CD4-positive, alpha-beta T cell treated with Interleukin-2 at 100 ng/mL for 4 hours (primary cell): ENCODE data around the gene UBE2F.
A peak's percentile ranks its signal among the peaks of the same experiment; 100 is the strongest.
"Not testable (repeated sequence)": the region's sequence is repeated elsewhere in the genome, so short reads cannot be mapped to it uniquely, and the experiment has no call there.

Source experiments
- DNase-seq: peaks from one replicate; pipeline ENCODE4 v3.0.0-alpha.2; 2020; ENCODE audit warnings: low spot score

UBE2F gene

GRCh38 chr2:237944302-237944701 is 22.5 kb upstream of the UBE2F start:
- DNase-seq: no peak

- no peak for DNase-seq
Measured at GRCh38 chr2:237946423-237946822, 20.4 kb upstream of the UBE2F start.

DNA sequence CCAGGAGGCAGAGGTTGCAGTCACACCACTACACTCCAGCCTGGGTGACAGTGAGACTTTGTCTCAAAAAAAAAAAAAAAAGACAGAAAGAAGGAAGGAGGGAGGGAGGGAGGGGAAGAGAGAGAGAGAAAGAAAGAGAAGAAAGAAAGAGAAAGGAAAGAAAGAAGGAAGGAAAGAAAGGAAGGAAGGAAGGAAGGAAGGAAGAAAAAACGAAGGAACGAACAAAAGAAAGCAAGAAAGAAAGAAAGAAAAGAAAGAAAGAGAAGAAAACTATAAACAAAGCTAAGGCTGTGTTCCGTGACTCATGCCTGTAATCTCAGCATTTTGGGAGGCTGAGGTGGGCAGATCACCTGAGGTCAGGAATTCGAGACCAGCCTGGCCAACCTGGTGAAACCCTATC is 15.5 kb upstream of the UBE2F start:
- DNase-seq: not testable (repeated sequence)

DNA sequence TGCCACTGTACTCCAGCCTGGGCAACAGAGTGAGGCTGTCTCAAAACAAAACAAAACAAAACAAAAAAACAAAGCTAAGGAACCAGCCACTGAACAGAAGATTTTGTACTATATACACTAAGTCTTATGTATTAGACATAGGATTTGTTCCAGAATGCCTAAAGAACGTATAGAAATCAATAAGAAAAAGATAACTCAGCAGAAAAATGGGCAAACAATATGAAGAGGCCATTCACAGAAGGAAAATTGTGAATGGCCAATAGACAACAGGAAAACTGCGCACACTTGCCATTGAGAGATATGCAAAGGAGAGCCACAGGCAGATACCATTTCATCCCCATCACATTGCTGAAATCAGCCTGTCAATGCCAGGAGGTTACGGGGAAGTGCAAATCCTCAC is 14.9 kb upstream of the UBE2F start:
- no peak for DNase-seq

- DNase-seq: no peak
Measured at GRCh38 chr2:237952851-237953250, 14.0 kb upstream of the UBE2F start.

DNA sequence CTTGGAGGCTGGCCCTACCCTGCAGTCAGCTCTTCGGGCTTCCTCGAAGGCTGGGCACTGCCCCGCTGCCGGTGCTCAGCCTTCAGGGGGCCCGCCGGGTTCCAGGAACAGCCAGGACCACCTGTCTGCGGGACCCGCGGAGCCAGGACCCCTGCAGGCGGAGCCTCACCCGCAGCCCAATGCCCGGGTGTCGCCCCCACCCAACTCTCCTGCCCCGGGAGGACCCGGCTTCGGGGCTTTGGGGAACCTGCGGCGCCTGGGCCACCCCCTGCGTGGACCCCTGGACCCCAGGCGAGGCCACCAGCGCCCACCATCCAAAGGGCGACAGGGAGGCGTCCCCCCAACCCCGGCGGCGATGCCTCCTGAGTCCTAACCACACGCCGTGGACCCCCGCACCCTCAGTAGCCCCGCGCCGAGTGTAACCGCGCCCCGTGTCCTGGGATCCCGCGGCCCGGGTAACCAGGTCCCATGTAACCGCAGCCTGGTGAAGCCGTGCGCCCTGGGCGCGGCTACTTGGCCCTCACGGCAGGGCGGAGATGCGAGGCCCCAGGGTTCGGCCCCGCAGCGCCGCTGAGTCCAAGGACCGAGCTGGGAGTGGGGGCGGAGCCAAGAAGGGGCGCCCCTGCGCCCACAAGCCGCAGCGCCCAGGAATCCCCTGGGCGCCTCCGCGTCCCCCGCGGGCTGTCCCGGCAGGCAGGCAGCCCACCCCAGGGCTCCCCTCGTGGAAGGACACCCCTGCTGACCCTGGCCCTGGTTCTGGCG is 11.0 kb upstream of the UBE2F start:
- no peak for DNase-seq

DNA sequence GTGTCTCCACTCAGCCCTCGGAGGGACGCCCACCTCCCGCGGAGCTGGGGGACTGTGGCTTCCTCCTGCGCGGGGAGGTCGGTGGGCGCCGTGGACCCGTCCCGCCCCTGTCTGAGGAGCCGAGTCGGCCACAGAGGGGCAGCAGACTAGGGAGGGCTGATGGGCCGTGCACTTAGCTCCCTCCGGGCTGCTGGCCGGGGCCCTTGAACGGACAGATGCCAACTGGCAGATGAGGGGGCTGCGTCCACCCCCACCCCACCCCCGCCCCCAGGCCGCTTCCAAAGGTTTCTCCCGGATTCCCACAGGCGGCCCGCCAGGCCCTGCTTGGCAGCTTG is 10.4 kb upstream of the UBE2F start:
- no peak for DNase-seq

DNA sequence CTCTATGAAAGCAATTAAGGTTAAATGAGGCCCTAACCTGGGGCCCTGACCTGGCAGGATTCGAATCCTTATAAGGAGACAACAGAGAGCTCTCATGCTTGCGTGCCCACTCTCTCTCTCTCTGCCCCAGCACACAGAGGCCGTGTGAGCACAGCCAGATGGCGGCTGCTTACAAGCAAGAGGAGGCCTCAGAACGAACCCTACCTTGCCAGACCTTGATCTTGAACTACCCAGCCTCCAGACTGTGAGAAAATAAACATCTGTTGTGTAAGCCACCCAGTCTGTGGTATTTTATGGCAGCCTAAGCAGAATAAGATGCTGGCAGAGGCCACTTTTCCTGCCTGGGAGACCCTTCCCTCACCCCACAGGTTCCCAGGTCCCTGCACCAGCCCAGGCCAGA is 5.2 kb upstream of the UBE2F start:
- no peak for DNase-seq

DNA sequence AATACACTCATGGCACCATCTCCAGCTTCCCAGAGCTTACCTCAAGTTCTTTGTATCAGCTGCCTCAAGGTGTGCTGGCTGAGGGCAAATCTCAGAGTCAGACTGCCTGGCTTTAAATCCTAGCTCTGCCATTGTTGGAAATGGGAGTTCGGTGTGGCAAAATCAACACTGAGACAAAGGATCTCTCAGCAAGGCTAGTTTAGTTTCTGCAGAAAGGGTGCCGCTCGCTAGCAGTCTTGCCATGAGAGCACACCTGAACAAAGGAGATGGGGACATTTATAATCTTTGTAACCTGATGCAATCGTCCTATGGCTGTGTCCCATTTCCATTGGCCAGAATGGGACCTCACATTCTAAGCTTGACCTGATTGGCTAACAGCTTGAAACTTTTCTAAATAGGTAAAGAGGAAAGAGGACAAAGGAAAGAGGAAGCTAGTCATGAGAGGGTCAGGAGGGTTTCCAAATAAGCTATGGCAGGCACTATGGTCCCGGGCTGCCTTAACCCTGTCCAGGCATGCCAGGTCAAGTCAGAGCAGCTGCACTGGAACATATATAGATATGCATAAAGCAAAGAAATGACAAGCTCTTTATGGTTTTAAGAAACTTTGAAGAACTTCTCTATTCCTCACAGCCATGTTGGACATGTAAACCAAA is 4.3 kb upstream of the UBE2F start:
- DNase-seq: no peak

DNA sequence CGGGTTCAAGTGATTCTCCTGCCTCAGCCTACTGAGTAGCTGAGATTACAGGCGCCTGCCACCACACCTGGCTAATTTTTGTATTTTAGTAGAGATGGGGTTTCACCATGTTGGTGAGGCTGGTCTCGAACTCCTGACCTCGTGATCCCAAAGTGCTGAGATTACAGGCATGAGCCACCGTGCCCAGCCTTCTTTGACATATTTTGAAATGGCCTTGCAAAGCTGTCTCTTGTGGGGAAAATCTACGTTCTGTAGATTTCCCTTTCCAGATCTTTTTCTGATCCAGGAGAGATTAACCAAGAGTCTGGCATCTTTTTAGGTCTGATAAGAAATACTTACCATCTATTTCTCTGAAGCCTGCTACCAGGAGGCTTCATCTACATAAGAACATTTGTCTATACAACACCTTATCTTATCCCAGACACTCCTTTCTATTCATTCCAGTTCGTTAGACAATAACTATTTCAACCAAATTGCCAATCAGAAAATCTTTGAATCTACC is 3.3 kb upstream of the UBE2F start:
- not testable (repeated sequence) for DNase-seq

DNA sequence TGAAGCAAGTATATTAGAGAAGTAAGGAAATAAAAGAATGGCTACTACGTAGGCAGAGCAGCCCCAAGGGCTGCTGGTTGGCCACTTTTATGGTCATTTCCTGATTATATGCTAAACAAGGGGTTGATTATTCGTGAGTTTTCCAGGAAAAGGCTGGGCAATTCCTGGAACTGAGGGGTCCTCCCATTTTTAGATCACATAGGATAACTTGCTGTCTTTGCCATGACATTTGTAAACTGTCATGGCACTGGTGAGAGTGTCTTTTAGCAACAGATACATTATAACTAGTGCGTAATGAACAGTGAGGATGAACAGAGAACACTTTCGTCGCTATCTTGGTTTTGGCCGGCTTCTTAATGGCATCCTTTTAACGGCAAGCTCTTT is 2.6 kb upstream of the UBE2F start:
- no peak for DNase-seq

- DNase-seq: no peak
Measured at GRCh38 chr2:237964578-237965404, 2.0 kb upstream of the UBE2F start.

GRCh38 chr2:237965844-237966243 is 970 bp upstream of the UBE2F start:
- not testable (repeated sequence) for DNase-seq

- no peak for DNase-seq
Measured at GRCh38 chr2:237966250-237966564, 607 bp upstream of the UBE2F start.

DNA sequence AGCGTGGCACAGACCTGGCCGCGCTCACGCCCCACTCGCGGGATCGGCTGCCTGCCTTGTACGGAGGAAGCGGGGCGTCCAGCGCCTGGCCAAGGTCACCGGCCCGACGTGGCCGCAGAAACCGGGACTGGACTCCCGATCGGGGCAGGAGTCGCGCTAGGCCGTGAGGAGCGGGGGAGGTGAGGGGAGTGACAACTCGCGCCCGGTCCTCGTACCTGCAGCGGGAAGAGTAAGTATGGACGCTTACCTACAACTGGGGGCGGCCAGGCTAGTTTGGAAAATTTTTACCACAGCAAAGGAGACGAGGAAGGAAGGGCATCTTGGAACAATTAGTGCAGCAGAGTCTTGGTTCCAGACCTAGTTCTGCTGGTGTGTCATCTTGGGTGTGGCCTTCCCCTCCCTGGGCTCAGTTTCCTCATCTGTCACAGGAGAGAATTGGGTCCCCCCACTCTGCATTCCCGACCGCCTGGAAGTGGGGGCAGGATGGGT is 693 bp downstream of the UBE2F start:
- DNase-seq: no peak

DNA sequence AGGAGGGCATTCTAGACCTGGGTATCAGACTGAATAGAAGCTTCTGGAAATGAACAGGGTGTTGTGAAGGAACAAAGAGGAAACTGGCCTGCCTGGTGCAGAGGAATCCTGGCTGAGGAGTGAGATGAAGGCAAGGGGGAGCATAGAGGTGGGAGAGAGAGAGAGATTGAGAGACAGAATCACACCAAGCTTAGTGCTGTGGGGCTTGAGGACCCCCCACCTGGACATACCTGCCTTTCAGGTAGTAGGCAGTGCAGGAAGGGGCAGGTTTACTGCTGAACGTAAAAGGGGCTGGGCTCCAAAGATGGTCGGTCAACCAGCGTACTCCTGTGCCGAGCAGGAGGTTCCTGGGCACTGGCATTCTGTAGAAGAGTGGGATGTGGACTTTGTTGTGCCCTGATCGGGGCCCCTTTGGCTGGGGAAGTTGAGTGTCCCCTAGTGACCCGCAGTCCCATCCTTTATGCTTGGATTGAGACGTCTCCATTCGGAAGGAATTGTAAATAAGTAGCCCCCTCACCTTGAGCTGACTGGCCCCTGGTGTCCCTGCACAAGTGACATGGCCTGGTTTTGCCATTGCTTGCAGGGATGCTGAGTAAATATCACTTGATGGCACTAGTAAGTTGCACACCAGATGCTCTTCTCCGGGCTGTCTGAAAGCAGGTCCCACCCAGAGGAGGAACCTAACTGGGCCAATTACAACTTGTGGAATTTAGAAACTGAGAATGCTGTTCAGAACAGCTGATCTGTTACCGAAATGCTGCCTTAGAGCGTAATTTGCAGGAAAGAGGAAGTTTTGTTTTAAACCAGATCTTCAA is 1.4 kb downstream of the UBE2F start:
- DNase-seq: peak; percentile 63

DNA sequence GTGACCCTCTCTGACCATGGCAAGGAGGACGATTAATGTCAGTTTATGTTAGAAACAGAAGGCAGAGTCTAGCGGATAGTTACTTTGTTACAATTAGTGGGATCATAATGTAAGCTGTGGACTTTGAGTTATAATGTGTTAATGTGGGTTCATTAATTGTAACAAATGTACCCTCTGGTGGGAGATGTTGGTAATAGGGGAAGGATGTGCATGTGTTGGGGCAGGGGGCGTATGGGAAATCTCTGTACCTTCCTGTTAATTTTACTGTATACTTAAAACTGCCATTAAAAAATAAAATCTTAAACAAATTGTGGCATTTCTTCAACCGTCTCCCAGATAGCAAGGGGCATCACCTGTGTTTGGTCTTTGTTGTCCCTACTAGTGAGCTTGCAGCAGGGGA is 4.8 kb downstream of the UBE2F start:
- no peak for DNase-seq

DNA sequence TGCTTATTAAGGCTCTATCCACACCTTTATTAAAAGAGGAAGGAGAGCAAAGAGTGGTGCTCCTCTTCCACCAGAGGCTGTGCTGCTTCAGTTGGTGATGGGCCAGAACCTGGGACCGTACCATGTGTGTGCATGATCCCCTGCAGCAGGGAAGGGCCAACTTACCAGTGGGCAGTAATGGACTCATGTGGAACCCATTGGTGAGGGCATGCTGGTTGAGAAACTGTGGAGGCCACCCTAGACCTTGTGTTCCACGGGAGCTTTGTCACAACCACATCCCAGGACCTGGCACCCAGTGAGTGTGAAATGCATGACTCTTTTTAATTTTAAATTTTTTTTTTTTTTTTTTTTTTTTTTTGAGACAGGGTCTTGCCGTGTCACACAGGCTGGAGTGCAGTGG is 5.4 kb downstream of the UBE2F start:
- no peak for DNase-seq

- DNase-seq: no peak
Measured at GRCh38 chr2:237972936-237973335, 6.1 kb downstream of the UBE2F start.

DNA sequence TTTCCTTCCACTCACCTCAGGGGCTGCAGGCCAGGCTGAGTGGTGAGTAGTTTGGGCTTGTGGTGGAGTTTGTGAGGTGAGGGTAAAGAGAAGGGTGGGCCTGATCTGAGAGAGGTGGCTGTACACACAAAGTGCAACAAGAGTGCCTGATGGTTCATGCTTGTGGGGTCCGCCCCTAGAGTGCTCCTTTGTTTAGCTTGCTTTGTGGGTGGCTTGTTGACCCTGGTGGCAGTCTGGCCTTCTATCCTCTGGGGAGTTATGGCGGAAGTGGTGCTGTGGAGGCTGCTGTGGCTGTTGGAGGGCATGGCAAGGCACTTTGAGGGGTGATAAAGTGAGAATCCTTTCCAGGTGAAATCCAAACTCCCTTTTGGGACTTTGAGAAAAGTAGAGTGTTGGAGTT is 10.6 kb downstream of the UBE2F start:
- DNase-seq: no peak

DNA sequence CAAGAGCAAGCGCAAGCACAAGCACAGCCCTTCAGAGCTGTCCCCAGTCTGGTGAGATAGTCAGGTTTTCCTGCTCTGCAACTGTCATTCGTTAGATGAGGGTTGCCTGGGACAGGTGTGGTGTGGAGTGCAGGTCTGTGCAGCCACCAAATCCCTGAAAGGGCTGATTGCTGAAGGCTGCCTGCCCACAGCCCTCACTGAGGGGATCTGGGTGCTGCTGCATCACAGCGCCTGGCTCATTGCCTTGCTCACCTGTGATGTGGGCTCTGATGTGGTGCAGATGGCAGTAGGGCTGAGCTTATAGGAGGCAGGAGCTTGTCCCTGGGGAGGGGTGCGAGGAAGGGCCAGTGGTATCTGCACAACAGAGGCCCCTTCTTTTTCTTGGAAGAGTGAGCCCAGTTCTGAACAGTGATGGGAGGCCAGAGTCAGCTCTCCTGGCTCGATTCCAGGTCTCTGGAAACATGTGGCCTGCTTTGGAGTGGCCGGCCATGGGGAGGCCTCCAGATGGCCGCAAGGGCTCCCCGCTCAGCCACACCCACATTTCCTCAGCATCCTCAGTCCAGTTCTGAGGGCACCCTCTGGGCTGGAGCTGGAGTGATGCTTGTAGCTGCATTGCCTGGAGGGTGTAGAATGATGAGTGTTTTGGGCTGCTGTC is 11.4 kb downstream of the UBE2F start:
- no peak for DNase-seq

DNA sequence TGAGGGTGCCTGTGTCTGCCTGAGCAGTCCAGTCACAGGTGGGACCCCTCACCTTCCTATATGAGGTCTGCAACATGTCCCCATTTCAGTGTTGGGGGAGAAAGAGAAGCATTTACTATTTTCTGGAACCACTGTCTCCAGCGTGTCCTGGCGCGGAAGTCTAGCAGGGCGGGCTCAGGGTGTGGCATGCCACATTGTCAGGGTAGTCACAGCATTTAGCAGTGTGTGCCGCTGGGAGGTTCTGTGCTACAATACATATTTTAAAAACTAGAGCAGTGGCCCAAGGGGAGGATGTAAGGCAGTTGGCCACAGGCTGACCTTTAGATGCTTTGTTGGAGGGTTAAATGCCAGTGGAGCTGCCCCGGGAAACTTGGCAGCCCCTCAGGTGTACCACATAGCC is 12.5 kb downstream of the UBE2F start:
- no peak for DNase-seq
